GM21825 (cell line): ENCODE results near the gene LRRC15.

Source experiments
- ATAC-seq: cut with Tn5 transposase; IDR thresholded peaks from one replicate; pipeline ENCODE4 v1.9.1; 2021; ENCODE audit warnings: mild to moderate bottlenecking, moderate library complexity; ENCODE audit not compliant: unreplicated experiment

The LRRC15 gene

GRCh38 chr3:194305356-194306108 lies 64.0 kb downstream of the LRRC15 start:
- no peak for ATAC-seq
